GM21390 (cell line): ENCODE results near the gene SF3B6.
A peak's percentile ranks its signal among the peaks of the same experiment; 100 is the strongest.
"Not testable (repeated sequence)": the region's sequence is repeated elsewhere in the genome, so short reads cannot be mapped to it uniquely, and the experiment has no call there.

Experiments
- ATAC-seq: cut with Tn5 transposase; IDR thresholded peaks from one replicate; pipeline ENCODE4 v1.9.1; 2021; ENCODE audit not compliant: unreplicated experiment

Gene SF3B6

GRCh38 chr2:24095171-24095677, 19.1 kb upstream of the SF3B6 start:
- not testable (repeated sequence) for ATAC-seq

DNA sequence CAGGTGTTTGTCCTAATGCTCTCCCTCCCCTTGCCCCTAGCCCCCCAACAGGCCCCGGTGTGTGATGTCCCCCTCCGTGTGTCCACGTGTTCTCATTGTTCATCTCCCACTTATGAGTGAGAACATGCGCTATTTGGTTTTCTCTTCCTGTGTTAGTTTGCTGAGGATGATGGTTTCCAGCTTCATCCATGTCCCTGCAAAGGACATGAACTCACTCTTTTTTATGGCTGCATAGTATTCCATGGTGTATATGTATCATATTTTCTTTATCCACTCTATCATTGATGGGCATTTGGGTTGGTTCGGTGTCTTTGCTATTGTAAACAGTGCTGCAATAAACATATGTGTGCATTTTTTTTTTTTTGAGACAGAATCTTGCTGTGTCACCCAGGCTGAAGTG, 17.1 kb upstream of the SF3B6 start:
- ATAC-seq, result not testable (repeated sequence)

DNA sequence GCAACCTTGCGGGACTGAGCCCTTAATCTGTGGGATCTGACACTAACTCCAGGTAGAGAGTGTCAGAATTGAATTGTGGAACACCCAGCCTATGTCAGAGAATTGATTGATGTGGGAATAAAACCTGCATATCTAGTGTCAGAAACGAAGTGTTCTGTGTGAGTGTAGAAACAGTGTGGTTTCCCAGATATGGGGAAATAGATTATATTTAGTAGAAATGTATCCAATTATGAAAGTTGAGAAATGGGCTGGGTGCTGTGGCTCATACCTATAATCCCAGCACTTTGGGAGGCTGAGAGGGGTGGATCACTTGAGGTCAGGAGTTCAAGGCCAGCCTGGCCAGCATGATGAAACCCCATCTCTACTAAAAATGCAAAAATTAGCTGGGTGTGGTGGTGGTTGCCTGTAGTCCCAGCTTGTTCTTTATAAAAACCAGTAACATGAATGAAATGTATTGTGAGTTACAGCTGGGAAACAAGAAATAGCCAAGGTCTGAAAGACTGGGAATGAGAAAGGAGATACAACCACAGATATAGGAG, 12.8 kb upstream of the SF3B6 start:
- ATAC-seq, result no peak

DNA sequence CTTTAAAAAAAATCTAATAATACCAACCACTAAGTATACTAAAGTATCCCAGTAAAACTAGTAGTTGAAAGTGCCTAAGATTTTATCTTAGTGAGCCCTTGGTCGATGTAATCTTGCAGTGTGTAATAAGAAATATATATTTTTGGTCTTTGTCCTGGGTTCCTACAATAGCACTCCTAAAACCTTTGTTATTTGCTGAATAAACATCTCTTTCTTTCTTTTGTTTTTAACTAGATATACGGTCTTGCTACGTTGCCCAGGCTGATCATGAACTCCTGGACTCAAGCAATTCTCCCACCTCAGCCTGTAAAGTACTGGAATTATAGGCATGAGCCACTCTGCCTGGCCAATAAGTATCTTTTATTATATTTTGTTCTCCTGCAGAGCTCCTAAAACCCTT, 10.9 kb upstream of the SF3B6 start:
- no peak for ATAC-seq

- no peak for ATAC-seq
Observed at GRCh38 chr2:24086241-24086640, 10.1 kb upstream of the SF3B6 start.

GRCh38 chr2:24085200-24085489, 9.0 kb upstream of the SF3B6 start:
- no peak for ATAC-seq

GRCh38 chr2:24084386-24085199, 8.5 kb upstream of the SF3B6 start, which contains the start of gene TP53I3:
TSS of gene TP53I3 (minus strand) at chr2:24084834. CDS start at chr2:24084326, 508 bp downstream.
- peak; percentile 83 for ATAC-seq

DNA sequence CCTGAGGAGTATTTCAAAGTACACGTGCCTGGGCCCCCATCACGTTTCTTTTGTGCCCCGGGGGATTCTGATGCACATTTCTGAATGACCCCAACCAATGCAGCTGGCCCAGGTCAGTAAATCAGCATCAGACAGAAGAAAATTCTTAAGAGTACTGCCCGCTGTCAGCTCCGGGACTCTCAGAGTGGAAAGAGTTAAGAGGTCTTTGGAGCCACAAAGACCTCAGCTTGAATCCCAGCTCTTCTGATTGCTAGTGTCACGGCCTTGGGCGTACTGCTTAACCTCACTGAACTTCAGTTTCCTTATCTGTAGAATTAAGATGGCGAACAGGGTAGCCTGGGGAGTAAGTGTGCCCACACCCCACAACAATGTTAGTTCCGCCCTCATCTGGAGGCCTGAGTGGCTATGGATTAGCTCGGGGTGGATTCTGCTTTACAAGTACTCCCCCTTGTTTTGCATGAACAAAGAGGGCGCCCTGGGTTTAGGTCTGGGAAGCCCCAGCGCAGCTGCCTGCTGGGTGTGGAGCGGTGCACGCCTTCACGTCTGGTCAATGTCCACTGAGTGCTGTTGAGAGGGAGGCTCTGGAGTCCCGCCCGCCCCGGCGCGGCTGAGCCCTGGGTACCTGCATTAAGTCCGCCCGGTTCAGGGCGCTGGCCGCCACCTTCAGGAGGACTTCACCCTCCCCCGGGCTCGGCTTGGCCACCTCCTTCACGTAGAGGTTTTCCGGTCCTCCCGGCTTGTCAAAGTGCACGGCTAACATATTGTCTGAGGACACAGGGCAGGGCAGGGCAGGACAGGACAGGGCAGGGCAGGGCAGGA, 7.7 kb upstream of the SF3B6 start:
- ATAC-seq, result peak; percentile 78

DNA sequence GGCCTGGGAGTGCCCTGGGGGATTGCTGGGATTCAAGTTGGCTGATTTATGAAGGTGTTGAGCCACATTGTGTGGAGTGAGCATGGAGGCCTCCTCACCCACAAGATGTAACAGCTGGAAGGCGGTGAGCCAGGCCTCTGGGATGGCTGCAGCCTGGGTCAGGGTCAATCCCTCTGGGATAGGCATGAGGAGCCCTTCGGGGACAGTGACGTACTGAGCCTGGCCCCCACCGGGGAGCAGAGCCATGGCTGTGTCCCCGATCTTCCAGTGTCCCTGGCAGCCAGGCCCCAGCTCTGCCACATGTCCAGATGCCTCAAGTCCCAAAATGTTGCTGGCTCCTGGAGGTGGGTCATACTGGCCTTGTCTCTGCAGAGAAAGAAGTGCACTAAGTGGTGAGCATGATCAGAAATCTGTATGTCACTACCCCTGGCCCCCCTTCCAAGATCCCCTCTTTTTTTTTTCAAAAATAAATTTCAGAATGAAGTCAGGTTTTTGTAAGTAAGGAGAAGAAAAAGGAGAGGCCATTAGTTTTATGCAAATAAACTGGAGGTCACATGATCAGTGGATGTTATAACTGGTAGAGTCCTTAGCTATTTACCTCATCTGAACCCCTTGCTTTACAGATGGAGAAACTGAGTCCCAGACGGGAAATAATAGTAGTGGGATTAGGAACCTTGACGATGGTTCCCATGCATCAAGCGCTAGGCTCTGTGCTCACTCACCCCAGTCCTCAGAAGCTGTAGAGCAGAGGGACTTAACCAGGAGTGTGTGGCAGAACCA, 6.9 kb upstream of the SF3B6 start:
- no peak for ATAC-seq

DNA sequence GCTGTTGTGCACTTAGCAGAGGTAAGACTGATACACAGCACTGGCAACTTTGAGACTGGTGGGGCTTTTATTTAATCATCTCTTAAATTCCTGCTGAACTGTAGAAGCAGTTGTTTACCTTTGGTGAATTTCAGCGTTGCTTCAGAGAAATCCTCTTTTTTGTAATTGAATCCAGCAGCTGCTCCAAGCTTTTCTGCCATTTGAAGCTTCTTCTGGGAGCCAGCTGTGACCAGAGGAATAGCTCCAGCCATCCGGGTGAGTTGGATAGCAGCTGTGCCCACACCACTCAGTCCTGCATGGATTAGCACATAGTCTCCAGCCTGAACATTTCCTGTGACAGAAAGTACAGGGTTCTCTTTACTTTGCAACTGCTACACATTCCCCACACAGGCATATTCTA, 4.6 kb upstream of the SF3B6 start:
- no peak for ATAC-seq

GRCh38 chr2:24077879-24078278, 1.8 kb upstream of the SF3B6 start:
- ATAC-seq, result no peak

- ATAC-seq, result no peak
Observed at GRCh38 chr2:24077535-24077877, 1.4 kb upstream of the SF3B6 start.

- ATAC-seq, result peak; percentile 1
Observed at GRCh38 chr2:24076849-24077534, 866 bp upstream of the SF3B6 start.

- no peak for ATAC-seq
Observed at GRCh38 chr2:24075259-24075658, 867 bp downstream of the SF3B6 start.

DNA sequence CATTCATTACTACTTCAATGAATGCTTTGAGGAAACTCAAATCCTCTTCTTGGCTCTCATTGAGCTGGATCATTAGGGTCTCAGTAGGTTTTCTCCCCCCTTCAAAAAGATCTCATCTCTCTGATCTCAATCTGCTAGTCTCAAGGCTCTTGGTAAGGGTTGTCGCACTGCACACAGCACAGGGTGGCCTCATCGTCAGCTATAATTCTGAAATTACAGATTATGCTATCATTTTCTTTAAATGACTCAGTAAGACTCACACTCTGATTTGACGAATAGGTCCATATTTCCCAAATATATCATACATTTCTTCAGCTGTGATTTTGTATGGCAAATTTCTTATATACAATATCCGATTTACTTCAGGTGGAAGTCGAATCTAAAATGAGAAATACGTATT, 2.3 kb downstream of the SF3B6 start:
- ATAC-seq, result no peak

- no peak for ATAC-seq
Observed at GRCh38 chr2:24072259-24072658, 3.9 kb downstream of the SF3B6 start.

GRCh38 chr2:24065341-24065740, 10.8 kb downstream of the SF3B6 start:
- no peak for ATAC-seq

DNA sequence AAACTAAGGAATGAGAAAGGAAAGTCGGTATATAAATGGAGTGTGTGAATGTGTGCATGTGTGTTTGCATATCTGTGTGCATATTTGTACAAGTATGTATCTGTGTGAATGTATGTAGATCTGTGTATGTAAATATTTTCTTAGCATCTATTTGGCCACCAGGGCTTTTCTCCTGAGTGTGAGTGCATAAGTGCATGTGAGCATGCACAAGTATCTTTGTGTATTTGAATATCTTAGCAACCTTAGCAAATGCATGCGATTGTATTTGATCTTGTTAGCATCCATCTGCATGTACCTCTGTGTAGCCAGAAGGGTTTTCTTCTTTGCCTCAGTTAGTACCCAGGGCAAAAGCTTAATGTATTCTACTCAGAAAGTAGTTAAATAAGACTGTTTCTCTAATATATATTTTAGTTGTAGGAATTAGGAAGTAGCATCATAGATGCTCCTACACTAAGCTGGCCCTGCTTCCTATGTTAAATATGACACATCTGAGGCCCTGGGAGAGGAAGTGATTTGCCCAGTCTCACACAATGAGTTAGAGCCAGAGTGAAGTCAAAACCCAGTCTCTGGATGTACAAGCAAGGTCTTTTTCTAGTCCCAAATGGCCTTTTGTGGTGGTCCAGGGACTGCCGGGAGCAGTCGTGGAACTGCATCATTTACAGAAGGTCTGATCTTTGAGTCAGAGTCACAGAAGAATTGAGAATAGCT, 17.4 kb downstream of the SF3B6 start:
- ATAC-seq, result no peak

DNA sequence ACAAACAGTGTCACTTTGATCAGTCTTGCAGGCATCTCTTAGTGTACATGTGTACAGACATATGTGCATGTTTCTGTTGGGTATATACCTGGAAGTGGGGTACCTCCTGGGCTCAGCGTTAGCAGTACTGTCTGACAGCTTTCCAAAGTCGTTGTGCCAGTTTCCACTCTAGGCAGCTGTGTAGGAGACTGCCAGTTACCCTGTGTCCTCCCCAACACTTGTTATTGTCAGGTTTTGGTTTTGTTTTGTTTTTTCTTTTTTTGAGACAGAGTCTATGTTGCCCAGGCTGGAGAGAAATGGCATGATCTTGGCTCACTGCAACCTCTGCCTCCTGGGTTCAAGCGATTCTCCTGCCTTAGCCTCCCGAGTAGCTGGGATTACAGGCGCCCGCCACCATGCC, 20.4 kb downstream of the SF3B6 start:
- ATAC-seq, result no peak
